ENCODE results near the gene FAM162B.

DNA sequence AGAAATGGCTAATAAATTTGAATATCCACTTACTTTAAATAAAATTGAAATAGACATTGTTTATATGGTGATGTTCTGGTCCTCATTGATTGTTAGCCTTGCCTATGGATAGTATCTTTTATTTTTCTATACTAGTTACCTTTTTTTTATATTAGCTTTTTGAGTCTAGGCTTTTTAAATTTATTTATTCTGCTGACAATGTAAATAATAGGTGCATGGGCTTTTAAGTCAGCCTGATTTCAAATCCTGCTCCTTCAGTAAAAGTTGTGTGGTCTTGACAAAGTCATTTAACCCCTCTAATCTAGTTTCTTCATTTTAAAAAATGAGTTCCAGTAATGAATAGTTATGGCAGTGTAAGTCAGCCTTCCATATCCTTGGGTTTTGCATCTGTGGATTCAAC lies 38.6 kb downstream of the FAM162B start:
- TF ChIP-seq, protein P1, sequence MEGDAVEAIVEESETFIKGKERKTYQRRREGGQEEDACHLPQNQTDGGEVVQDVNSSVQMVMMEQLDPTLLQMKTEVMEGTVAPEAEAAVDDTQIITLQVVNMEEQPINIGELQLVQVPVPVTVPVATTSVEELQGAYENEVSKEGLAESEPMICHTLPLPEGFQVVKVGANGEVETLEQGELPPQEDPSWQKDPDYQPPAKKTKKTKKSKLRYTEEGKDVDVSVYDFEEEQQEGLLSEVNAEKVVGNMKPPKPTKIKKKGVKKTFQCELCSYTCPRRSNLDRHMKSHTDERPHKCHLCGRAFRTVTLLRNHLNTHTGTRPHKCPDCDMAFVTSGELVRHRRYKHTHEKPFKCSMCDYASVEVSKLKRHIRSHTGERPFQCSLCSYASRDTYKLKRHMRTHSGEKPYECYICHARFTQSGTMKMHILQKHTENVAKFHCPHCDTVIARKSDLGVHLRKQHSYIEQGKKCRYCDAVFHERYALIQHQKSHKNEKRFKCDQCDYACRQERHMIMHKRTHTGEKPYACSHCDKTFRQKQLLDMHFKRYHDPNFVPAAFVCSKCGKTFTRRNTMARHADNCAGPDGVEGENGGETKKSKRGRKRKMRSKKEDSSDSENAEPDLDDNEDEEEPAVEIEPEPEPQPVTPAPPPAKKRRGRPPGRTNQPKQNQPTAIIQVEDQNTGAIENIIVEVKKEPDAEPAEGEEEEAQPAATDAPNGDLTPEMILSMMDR (IDR thresholded peaks at IDR 0.05) = no peak
- TF ChIP-seq POLR2A (IDR thresholded peaks at IDR 0.05) (no peak), EP300 (IDR thresholded peaks at IDR 0.05) (no peak), POLR2AphosphoS5 (IDR thresholded peaks at IDR 0.05) (no peak)
